Spleen (tissue), 11 donors: ENCODE results near the gene CREB3L2. TPM values are rescaled to one million over a fixed set of nuclear protein-coding genes. Genes with fewer than 3 reads are reported as not detected.

Experiments
- DNase-seq: peaks from one replicate; pipeline ENCODE4 v3.0.0-alpha.2; 2020
- H3K27ac ChIP-seq, 8 donors: fragments of 200-600 bp; sonication (generic) in 7 of 8; 1 replicate in 4 of 8; 2 replicates in 4 of 8; pipeline versions ENCODE4 v1.5.0 to v1.8.0; 2016 to 2021; ENCODE audit warnings: inconsistent platforms in 4 of 8, mild to moderate bottlenecking in 4 of 8, moderate library complexity in 1 of 8
- H3K27me3 ChIP-seq, 7 donors: fragments of 200-600 bp; sonication (generic) in 6 of 7; replicated peaks in 1 of 7; 1 replicate in 4 of 7; 2 replicates in 3 of 7; pipeline versions ENCODE4 v1.5.0 to v1.8.0; 2016 to 2021; ENCODE audit warnings: inconsistent platforms in 3 of 7, mild to moderate bottlenecking in 1 of 7
- H3K36me3 ChIP-seq, 6 donors: fragments of 200-600 bp; sonication (generic) in 5 of 6; 1 replicate in 4 of 6; 2 replicates in 2 of 6; pipeline versions ENCODE4 v1.5.0 to v1.8.0; 2016 to 2021; ENCODE audit warnings: inconsistent platforms in 2 of 6
- H3K4me1 ChIP-seq, 6 donors: fragments of 200-600 bp; sonication (generic) in 5 of 6; 1 replicate in 3 of 6; 2 replicates in 3 of 6; pipeline versions ENCODE4 v1.5.0 to v1.8.0; 2016 to 2021; ENCODE audit warnings: inconsistent platforms in 3 of 6
- H3K4me3 ChIP-seq, 8 donors: fragments of 200-600 bp; sonication (generic) in 7 of 8; 1 replicate in 4 of 8; 2 replicates in 4 of 8; pipeline versions ENCODE4 v1.5.0 to v1.8.0; 2016 to 2021; ENCODE audit warnings: inconsistent platforms in 4 of 8, mild to moderate bottlenecking in 4 of 8, moderate library complexity in 2 of 8
- H3K9me3 ChIP-seq, 8 donors: fragments of 200-600 bp; sonication (generic) in 7 of 8; 1 replicate in 4 of 8; 2 replicates in 4 of 8; pipeline versions ENCODE4 v1.5.0 to v1.8.0; 2016 to 2021; ENCODE audit warnings: inconsistent platforms in 4 of 8
- CTCF ChIP-seq, 11 experiments: fragments of 200-600 bp in 7 of 11; fragments of 450-650 bp in 4 of 11; sonication (generic) in 4 of 11; IDR thresholded peaks in 8 of 11; conservative IDR thresholded peaks in 3 of 11; 1 replicate in 7 of 11; 2 replicates in 4 of 11; pipeline versions ENCODE4 v1.4.0 to v1.8.0; 2016 to 2021; ENCODE audit warnings: antibody characterized with exemption in 11 of 11, inconsistent platforms in 4 of 11, mild to moderate bottlenecking in 1 of 11
- POLR2A ChIP-seq, 3 donors: fragments of 450-650 bp; IDR thresholded peaks; one replicate each; pipeline ENCODE4 v1.5.1; 2017; ENCODE audit warnings: antibody characterized with exemption in 3 of 3, mild to moderate bottlenecking in 1 of 3
- POLR2AphosphoS5 ChIP-seq, 3 donors: sonication (generic); formaldehyde crosslinking; IDR thresholded peaks; one replicate each; pipeline ENCODE4 v1.5.1; 2017; ENCODE audit warnings: antibody characterized with exemption in 3 of 3
- WGBS, 5 donors: extraction: QIAGEN DNeasy Blood & Tissue Kit in 3 of 5; methylation state at CpG; one replicate each; pipeline versions ENCODE4 v1.1.5 to v1.1.7; 2013 to 2018; 5-methylcytosine and 5-hydroxymethylcytosine counted together
- intact Hi-C: fragments of 100-400 bp; cut with DNase I; formaldehyde crosslinking; loops from one replicate; pipeline ENCODE4 v1.15.0; 2023; ENCODE audit warnings: low total_unique reads
- polyA plus RNA-seq, 3 donors: library from polyadenylated mRNA; stranded (reverse); fragments of 200-250 nt; gene quantifications; one replicate each; pipeline ENCODE4 v1.2.1, GENCODE V29; 2013
- total RNA-seq, 7 donors: library from RNA; depleted of rRNA in 3 of 7; stranded (reverse); fragments of >200 nt in 3 of 7; fragmentation: NEBNext Ultra II Directional in 4 of 7; extraction: Animal tissue kit (Norgen Biotek cat#: 25700) in 4 of 7; gene quantifications; one replicate each; pipeline versions ENCODE4 v1.1.0 to v1.2.1, GENCODE V29; 2016 to 2021
- donor health status: healthy with polysubstance abuse.
- donor health status: DM: no; HTN: no; CAD: no; lungs with moderate emphysema.
- donor health status: DM: no; HTN: no; CAD: no.
- donor health status: Bipolar disorder and iron deficiency.
- donor health status: healthy.
- donor health status: DM: no; HTN: no; CAD: no.
- donor health status: DM: yes; HTN: yes; CAD: no.

The CREB3L2 gene
- total and polyA plus RNA-seq, 10 donors = 3.5 to 68.4 (median 42.4) TPM

DNA sequence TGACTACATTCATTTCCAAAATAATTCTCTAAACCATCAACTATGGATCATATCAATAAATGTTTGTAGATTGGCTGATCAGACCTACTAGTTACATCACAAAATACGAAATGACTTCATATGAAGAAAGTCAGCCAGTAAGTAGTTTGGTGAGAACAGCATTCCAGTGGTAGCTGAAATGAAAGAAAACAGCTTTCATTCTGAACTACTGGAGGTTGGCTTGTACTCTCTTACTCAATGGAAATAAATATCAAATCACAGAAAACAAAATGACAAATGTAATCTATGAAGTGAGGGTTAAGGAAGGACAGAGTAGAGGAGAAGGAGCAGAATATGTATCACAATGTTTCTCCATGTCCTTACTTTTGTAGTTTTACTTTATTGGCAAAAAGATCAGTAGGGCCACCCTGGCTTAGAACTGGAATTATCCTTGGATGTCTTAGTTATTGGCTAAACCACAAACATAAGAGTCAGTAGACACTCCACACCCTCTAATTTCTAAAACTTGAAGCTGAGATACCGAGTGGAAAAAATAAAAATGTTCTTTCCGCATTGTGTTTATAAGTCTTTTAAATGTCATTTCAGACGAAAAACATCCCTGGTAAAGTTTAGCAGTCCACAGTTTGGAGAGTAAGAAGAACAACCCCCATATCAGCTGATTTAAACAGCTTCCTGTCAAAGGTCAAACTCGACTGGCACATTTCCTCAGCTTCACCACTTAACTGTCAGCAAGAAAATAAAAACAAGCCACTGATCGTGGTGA lies 81.1 kb downstream of the CREB3L2 start:
- Histone ChIP-seq H3K4me1 (peaks cover 0 to 13% (median 3%) of the 10 kb centered on the region in 6 donors), H3K27me3 (no peaks in the 10 kb centered on the region), H3K36me3 (peaks cover 0 to 53% (median 4%) of the 10 kb centered on the region in 6 donors), H3K4me3 (no peak overlapping the region), H3K27ac (peak overlapping the region in 4 of 8 donors; percentile 17 to 42 (median 26)), H3K9me3 (no peaks in the 10 kb centered on the region)
- TF ChIP-seq CTCF (IDR thresholded peaks at IDR 0.05 in 8 of 11, conservative IDR thresholded peaks at IDR 0.05 in 3 of 11) = no peak
- no peak for TF ChIP-seq POLR2A (IDR thresholded peaks at IDR 0.05)
- peak in 1 of 3 donors; percentile 11 for TF ChIP-seq POLR2AphosphoS5 (IDR thresholded peaks at IDR 0.05)
- WGBS, 5 donors = 48 to 61% (median 56%) methylated on average over 6 of the region's 6 CpGs
- DNase-seq = no peak
- intact Hi-C loops = no loop called here

DNA sequence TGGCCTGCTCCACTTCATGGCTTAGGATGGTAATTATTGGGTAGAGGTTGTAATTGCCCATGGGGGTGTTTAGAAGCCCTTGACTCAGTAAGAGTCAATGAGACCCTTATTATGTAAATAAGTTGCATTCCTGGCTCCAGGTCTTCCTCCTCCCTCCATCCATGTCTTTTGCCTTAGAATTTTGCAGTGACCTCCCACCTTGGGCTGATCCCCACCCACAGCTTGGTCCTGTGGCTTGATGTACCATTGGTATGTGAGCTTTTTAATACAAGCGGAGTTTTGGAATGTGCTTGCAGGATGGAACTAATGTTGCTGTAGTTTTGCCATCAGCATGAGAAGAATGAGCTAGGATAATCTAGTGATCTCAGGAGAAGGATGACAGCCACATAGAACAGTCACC lies 81.9 kb downstream of the CREB3L2 start:
- H3K9me3 ChIP-seq = no peaks in the 10 kb centered on the region
- peaks cover 0 to 13% (median 3%) of the 10 kb centered on the region in 6 donors for H3K4me1 ChIP-seq
- TF ChIP-seq POLR2A (IDR thresholded peaks at IDR 0.05) (no peak), CTCF (IDR thresholded peaks at IDR 0.05 in 8 of 11, conservative IDR thresholded peaks at IDR 0.05 in 3 of 11) (no peak), POLR2AphosphoS5 (IDR thresholded peaks at IDR 0.05) (no peak)
- no peaks in the 10 kb centered on the region for H3K27me3 ChIP-seq
- peak overlapping the region in 4 of 8 donors; percentile 17 to 42 (median 26) for H3K27ac ChIP-seq
- peaks cover 0 to 53% (median 8%) of the 10 kb centered on the region in 6 donors for H3K36me3 ChIP-seq
- DNase-seq = no peak
- 94 to 100% (median 94%) methylated on average over 1 of the region's 1 CpG for whole genome bisulfite sequencing, 5 donors
- H3K4me3 ChIP-seq = no peak overlapping the region
- intact Hi-C loops = no loop called here

- H3K27ac ChIP-seq = peak overlapping the region in 1 of 8 donors; percentile 3
- no peak for DNase-seq
- H3K4me3 ChIP-seq = no peak overlapping the region
- no peaks in the 10 kb centered on the region for H3K27me3 ChIP-seq
- TF ChIP-seq CTCF (IDR thresholded peaks at IDR 0.05 in 8 of 11, conservative IDR thresholded peaks at IDR 0.05 in 3 of 11) (no peak), POLR2AphosphoS5 (IDR thresholded peaks at IDR 0.05) (no peak), POLR2A (IDR thresholded peaks at IDR 0.05) (no peak)
- intact Hi-C loops = no loop called here
- H3K36me3 ChIP-seq = peaks cover 3 to 58% (median 33%) of the 10 kb centered on the region in 6 donors
- H3K4me1 ChIP-seq = peaks cover 0 to 13% (median 3%) of the 10 kb centered on the region in 6 donors
- no peaks in the 10 kb centered on the region for H3K9me3 ChIP-seq
- WGBS, 5 donors = 65 to 89% (median 86%) methylated on average over 9 of the region's 9 CpGs
Measured at GRCh38 chr7:137916980-137917645, 84.8 kb downstream of the CREB3L2 start.

DNA sequence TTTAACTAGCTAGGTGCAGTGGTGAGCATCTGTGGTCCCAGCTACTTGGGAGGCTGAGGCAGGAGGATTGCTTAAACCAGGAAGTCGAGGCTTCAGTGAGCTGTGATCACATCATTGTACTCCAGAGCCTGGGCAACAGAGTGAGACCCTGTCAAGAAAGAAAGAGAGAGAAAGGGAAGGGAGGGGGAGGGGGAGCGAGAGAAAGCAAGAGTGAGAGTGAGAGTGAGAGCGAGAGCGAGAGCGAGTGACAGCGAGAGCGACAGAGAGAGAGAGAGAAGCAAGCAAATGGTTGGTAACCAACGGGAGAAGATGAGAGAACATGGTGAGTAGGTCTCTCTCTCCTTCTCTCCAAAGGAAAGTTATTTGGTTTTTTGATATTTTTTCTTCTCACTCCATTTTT lies 85.3 kb downstream of the CREB3L2 start:
- no peak for TF ChIP-seq POLR2AphosphoS5 (IDR thresholded peaks at IDR 0.05)
- TF ChIP-seq POLR2A (IDR thresholded peaks at IDR 0.05) = no peak
- no peak for TF ChIP-seq CTCF (IDR thresholded peaks at IDR 0.05 in 8 of 11, conservative IDR thresholded peaks at IDR 0.05 in 3 of 11)
- Histone ChIP-seq H3K36me3 (peaks cover 3 to 58% (median 39%) of the 10 kb centered on the region in 6 donors), H3K4me1 (peaks cover 0 to 10% (median 3%) of the 10 kb centered on the region in 6 donors), H3K27me3 (no peaks in the 10 kb centered on the region), H3K4me3 (no peak overlapping the region), H3K9me3 (no peaks in the 10 kb centered on the region), H3K27ac (no peak overlapping the region)
- intact Hi-C loops = no loop called here
- WGBS, 5 donors = 82 to 95% (median 87%) methylated on average over 8 of the region's 8 CpGs
- no peak for DNase-seq
